ENCODE results near the gene ABCG8.

Gene ABCG8

DNA sequence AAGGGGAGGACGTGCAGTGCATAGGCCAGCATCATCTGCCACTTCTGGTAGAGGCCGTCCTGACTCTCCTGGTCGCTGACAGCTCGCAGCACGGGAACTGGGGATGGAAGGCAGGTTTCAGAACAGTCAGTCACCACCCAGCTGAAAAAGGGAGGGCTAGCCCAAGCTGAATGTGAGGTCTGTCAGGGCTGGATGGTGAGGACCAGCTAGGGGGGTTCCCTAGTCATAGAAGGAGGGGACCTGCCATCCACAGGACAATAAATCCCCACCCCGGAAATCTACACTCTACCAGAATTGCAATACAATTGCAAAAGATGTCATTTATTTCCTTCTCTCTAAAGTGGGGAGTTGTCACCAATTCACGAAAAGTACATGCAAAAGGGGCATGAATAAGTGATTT lies 15.9 kb upstream of the ABCG8 start:
- no peak for TF ChIP-seq ZNF565 (CRISPR knock-in tag; conservative IDR thresholded peaks at IDR 0.05; ENCODE audit: low read depth)
- TF ChIP-seq ISL1 (CRISPR knock-in tag; IDR thresholded peaks at IDR 0.05): no peak
- no peak for TF ChIP-seq ZFP3 (CRISPR knock-in tag; IDR thresholded peaks at IDR 0.05)
- TF ChIP-seq, protein P1, sequence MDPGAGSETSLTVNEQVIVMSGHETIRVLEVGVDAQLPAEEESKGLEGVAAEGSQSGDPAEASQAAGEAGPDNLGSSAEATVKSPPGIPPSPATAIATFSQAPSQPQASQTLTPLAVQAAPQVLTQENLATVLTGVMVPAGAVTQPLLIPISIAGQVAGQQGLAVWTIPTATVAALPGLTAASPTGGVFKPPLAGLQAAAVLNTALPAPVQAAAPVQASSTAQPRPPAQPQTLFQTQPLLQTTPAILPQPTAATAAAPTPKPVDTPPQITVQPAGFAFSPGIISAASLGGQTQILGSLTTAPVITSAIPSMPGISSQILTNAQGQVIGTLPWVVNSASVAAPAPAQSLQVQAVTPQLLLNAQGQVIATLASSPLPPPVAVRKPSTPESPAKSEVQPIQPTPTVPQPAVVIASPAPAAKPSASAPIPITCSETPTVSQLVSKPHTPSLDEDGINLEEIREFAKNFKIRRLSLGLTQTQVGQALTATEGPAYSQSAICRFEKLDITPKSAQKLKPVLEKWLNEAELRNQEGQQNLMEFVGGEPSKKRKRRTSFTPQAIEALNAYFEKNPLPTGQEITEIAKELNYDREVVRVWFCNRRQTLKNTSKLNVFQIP (CRISPR knock-in tag; IDR thresholded peaks at IDR 0.05; ENCODE audit: borderline replicate concordance, low read depth): no peak
- TF ChIP-seq ZFP30 (CRISPR knock-in tag; IDR thresholded peaks at IDR 0.05): no peak
- TF ChIP-seq, protein P2, sequence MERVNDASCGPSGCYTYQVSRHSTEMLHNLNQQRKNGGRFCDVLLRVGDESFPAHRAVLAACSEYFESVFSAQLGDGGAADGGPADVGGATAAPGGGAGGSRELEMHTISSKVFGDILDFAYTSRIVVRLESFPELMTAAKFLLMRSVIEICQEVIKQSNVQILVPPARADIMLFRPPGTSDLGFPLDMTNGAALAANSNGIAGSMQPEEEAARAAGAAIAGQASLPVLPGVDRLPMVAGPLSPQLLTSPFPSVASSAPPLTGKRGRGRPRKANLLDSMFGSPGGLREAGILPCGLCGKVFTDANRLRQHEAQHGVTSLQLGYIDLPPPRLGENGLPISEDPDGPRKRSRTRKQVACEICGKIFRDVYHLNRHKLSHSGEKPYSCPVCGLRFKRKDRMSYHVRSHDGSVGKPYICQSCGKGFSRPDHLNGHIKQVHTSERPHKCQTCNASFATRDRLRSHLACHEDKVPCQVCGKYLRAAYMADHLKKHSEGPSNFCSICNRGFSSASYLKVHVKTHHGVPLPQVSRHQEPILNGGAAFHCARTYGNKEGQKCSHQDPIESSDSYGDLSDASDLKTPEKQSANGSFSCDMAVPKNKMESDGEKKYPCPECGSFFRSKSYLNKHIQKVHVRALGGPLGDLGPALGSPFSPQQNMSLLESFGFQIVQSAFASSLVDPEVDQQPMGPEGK (CRISPR knock-in tag; IDR thresholded peaks at IDR 0.05; ENCODE audit: borderline replicate concordance): no peak
- TF ChIP-seq ZNF70 (CRISPR knock-in tag; IDR thresholded peaks at IDR 0.05): no peak
- ATAC-seq: no peak

DNA sequence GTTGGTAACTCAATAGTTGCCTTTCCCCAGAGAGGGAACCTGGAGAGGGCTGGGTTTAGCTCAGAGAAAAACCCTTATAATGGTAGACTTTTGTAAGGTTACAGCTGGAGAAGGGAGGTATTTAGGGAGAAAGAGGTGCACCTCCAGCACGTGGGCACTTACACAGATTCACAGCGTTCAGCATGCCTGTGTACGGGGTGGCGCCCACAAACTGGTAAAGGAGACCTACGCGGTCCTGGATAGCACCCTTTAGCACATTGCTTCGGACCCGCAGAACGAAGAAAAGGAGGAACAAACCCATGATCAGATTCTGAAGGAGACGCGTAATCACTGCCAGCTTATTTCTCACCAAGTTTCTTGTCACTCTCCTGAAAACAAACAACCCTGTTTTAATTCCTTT lies 15.0 kb upstream of the ABCG8 start:
- TF ChIP-seq ZFP30 (CRISPR knock-in tag; IDR thresholded peaks at IDR 0.05): no peak
- no peak for TF ChIP-seq BACH2 (CRISPR knock-in tag; IDR thresholded peaks at IDR 0.05; ENCODE audit: borderline replicate concordance)
- no peak for TF ChIP-seq CSDC2 (CRISPR knock-in tag; IDR thresholded peaks at IDR 0.05)
- no peak for TF ChIP-seq ZFP3 (CRISPR knock-in tag; IDR thresholded peaks at IDR 0.05)
- TF ChIP-seq, protein P2 (CRISPR knock-in tag; IDR thresholded peaks at IDR 0.05; ENCODE audit: borderline replicate concordance): no peak
- TF ChIP-seq PPARA (CRISPR knock-in tag; IDR thresholded peaks at IDR 0.05; ENCODE audit: borderline replicate concordance): no peak
- no peak for TF ChIP-seq ARNTL (CRISPR knock-in tag; IDR thresholded peaks at IDR 0.05; ENCODE audit: borderline replicate concordance, low read depth)
- TF ChIP-seq ESRRG (CRISPR knock-in tag; IDR thresholded peaks at IDR 0.05): no peak
- no peak for TF ChIP-seq ISL1 (CRISPR knock-in tag; IDR thresholded peaks at IDR 0.05)
- no peak for TF ChIP-seq OSR1 (CRISPR knock-in tag; IDR thresholded peaks at IDR 0.05)
- TF ChIP-seq ZNF70 (CRISPR knock-in tag; IDR thresholded peaks at IDR 0.05): no peak
- TF ChIP-seq SNAI2 (CRISPR knock-in tag; IDR thresholded peaks at IDR 0.05): no peak
- no peak for ATAC-seq

DNA sequence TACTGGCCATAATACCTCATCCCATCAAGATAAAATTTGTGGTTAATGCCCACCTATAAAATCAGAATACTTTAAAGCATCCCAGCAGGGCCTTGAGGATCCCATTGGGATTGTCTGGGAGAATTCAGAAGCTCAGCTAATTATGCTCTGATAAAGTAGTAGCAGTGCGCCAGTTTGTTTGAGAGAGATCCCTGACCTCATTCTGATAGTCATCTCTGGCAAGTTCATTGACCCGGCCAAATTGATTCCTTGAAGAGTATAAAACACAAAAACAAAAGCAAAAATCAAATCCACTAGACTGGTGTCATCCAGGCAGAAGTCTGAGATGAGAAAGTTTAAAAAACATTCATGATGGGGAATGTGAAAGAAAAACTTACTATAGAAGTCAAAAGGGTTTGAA lies 14.3 kb upstream of the ABCG8 start:
- no peak for ATAC-seq

DNA sequence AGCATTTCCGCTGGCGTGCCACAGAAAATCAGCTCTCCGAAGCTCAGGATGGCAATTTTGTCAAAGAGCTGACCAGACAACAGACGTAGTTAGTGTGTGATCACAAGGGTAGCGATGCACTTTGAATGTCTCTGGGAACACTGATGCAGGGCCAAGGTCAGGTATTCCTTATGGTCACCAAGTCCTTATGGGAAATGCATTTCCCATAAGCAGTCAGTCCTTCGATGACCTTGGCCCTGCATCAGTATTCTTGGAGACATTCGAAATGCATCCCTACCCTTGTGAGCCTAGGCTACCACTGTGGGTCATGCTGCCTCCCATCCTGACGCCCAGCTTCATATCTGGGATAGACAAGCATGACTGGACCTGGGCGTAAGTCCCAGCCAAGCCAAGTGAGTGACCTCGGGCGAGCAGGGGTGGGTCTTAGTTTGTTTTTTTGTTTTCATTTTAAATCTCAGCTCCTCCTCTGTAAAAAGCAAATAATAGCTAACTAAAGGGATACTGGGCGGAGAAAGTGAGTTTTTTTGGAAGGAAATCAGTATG lies 13.7 kb upstream of the ABCG8 start:
- TF ChIP-seq ZNF8 (CRISPR knock-in tag; IDR thresholded peaks at IDR 0.05): no peak
- TF ChIP-seq ZNF70 (CRISPR knock-in tag; IDR thresholded peaks at IDR 0.05): no peak
- TF ChIP-seq OSR1 (CRISPR knock-in tag; IDR thresholded peaks at IDR 0.05): no peak
- TF ChIP-seq TCF4 (CRISPR knock-in tag; IDR thresholded peaks at IDR 0.05; ENCODE audit: borderline replicate concordance): no peak
- no peak for ATAC-seq

More for the DNA sequence above, 14.3 kb upstream of the ABCG8 start:
- TF ChIP-seq SNAI2 (CRISPR knock-in tag; IDR thresholded peaks at IDR 0.05) (no peak), ZC3H10 (CRISPR knock-in tag; IDR thresholded peaks at IDR 0.05) (no peak), ZFP30 (CRISPR knock-in tag; IDR thresholded peaks at IDR 0.05) (no peak), ZFP3 (CRISPR knock-in tag; IDR thresholded peaks at IDR 0.05) (no peak), BACH2 (CRISPR knock-in tag; IDR thresholded peaks at IDR 0.05; ENCODE audit: borderline replicate concordance) (no peak), ISL1 (CRISPR knock-in tag; IDR thresholded peaks at IDR 0.05) (no peak)
- TF ChIP-seq, protein P2 (CRISPR knock-in tag; IDR thresholded peaks at IDR 0.05; ENCODE audit: borderline replicate concordance): no peak

DNA sequence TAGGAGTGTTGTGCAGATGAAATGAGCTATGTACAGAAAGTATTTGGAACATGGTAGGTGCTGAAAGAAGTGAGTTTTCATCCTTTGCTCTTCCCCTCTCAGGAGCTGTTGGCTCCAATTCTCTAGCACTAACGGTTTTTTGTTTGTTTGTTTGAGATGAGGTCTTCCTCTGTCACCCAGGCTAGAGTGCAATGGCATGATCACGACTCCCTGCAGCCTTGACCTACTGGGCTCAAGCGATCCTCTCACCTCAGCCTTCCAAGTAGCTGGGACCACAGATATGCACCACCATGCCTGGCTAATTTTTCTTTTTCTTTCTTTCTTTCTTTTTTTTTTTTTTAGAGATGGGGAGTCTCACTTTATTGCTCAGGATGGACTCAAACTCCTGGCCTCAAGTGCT lies 12.9 kb upstream of the ABCG8 start:
- no peak for ATAC-seq
- TF ChIP-seq TCF4 (CRISPR knock-in tag; IDR thresholded peaks at IDR 0.05; ENCODE audit: borderline replicate concordance) (no peak), OSR1 (CRISPR knock-in tag; IDR thresholded peaks at IDR 0.05) (no peak), BACH2 (CRISPR knock-in tag; IDR thresholded peaks at IDR 0.05; ENCODE audit: borderline replicate concordance) (no peak), GLIS3 (CRISPR knock-in tag; IDR thresholded peaks at IDR 0.05) (no peak), RARB (CRISPR knock-in tag; IDR thresholded peaks at IDR 0.05) (no peak), PPARA (CRISPR knock-in tag; IDR thresholded peaks at IDR 0.05; ENCODE audit: borderline replicate concordance) (no peak), ZFP3 (CRISPR knock-in tag; IDR thresholded peaks at IDR 0.05) (no peak), ZNF70 (CRISPR knock-in tag; IDR thresholded peaks at IDR 0.05) (no peak), ZNF8 (CRISPR knock-in tag; IDR thresholded peaks at IDR 0.05) (no peak), ZFP30 (CRISPR knock-in tag; IDR thresholded peaks at IDR 0.05) (no peak), ESRRG (CRISPR knock-in tag; IDR thresholded peaks at IDR 0.05) (no peak), CSDC2 (CRISPR knock-in tag; IDR thresholded peaks at IDR 0.05) (no peak), ISL1 (CRISPR knock-in tag; IDR thresholded peaks at IDR 0.05) (no peak), ARNTL (CRISPR knock-in tag; IDR thresholded peaks at IDR 0.05; ENCODE audit: borderline replicate concordance, low read depth) (no peak)
- TF ChIP-seq, protein P3, sequence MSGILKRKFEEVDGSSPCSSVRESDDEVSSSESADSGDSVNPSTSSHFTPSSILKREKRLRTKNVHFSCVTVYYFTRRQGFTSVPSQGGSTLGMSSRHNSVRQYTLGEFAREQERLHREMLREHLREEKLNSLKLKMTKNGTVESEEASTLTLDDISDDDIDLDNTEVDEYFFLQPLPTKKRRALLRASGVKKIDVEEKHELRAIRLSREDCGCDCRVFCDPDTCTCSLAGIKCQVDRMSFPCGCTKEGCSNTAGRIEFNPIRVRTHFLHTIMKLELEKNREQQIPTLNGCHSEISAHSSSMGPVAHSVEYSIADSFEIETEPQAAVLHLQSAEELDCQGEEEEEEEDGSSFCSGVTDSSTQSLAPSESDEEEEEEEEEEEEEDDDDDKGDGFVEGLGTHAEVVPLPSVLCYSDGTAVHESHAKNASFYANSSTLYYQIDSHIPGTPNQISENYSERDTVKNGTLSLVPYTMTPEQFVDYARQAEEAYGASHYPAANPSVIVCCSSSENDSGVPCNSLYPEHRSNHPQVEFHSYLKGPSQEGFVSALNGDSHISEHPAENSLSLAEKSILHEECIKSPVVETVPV (CRISPR knock-in tag; IDR thresholded peaks at IDR 0.05): no peak
- TF ChIP-seq, protein P4, sequence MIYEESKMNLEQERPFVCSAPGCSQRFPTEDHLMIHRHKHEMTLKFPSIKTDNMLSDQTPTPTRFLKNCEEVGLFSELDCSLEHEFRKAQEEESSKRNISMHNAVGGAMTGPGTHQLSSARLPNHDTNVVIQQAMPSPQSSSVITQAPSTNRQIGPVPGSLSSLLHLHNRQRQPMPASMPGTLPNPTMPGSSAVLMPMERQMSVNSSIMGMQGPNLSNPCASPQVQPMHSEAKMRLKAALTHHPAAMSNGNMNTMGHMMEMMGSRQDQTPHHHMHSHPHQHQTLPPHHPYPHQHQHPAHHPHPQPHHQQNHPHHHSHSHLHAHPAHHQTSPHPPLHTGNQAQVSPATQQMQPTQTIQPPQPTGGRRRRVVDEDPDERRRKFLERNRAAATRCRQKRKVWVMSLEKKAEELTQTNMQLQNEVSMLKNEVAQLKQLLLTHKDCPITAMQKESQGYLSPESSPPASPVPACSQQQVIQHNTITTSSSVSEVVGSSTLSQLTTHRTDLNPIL (CRISPR knock-in tag; IDR thresholded peaks at IDR 0.05; ENCODE audit: low read depth): no peak
